Loucy (cell line): ENCODE results near the gene CHST1.

ENCODE experiments used
- H2AFZ ChIP-seq: fragments of 200-600 bp; sonication (generic); 2 replicates; pipeline ENCODE4 v1.6.0; 2016; ENCODE audit warnings: antibody characterized with exemption, mild to moderate bottlenecking, low read length, moderate library complexity
- H3F3A ChIP-seq: fragments of 200-600 bp; 2 replicates; pipeline ENCODE4 v1.6.0; 2016; ENCODE audit warnings: antibody characterized with exemption, low read depth, mild to moderate bottlenecking
- H3K27me3 ChIP-seq: fragments of 200-600 bp; sonication (generic); 2 replicates; pipeline ENCODE4 v1.6.1; 2014; ENCODE audit warnings: low read length, mild to moderate bottlenecking; ENCODE audit not compliant: insufficient read depth, poor library complexity, severe bottlenecking
- H3K36me3 ChIP-seq: fragments of 200-600 bp; sonication (generic); 2 replicates; pipeline ENCODE4 v1.6.1; 2016; ENCODE audit warnings: low read length; ENCODE audit not compliant: insufficient read depth
- H3K4me1 ChIP-seq: fragments of 200-600 bp; sonication (generic); 2 replicates; pipeline ENCODE4 v1.5.1; 2014; ENCODE audit warnings: low read length, mild to moderate bottlenecking; ENCODE audit not compliant: insufficient read depth, poor library complexity, severe bottlenecking
- H3K4me2 ChIP-seq: fragments of 200-600 bp; sonication (generic); 2 replicates; pipeline ENCODE4 v1.6.0; 2014; ENCODE audit warnings: antibody characterized with exemption, low read length, low read depth, mild to moderate bottlenecking; ENCODE audit not compliant: poor library complexity, severe bottlenecking
- H3K4me3 ChIP-seq: fragments of 200-600 bp; sonication (generic); 2 replicates; pipeline ENCODE4 v1.5.1; 2014; ENCODE audit warnings: low read length, mild to moderate bottlenecking, mixed read lengths; ENCODE audit not compliant: poor library complexity, severe bottlenecking
- H3K79me2 ChIP-seq: fragments of 200-600 bp; sonication (generic); 2 replicates; pipeline ENCODE4 v1.6.1; 2014; ENCODE audit warnings: low read length; ENCODE audit not compliant: insufficient read depth
- H3K9ac ChIP-seq: fragments of 200-600 bp; sonication (generic); 2 replicates; pipeline ENCODE4 v1.6.0; 2014; ENCODE audit warnings: mild to moderate bottlenecking, low read depth, low read length, moderate library complexity; ENCODE audit not compliant: poor library complexity, severe bottlenecking
- H3K9me2 ChIP-seq: fragments of 200-600 bp; sonication (generic); replicated peaks from 2 replicates; pipeline ENCODE4 v1.6.1; 2016; ENCODE audit warnings: low read depth, low read length, mixed read lengths
- H3K9me3 ChIP-seq: fragments of 200-600 bp; sonication (generic); 2 replicates; pipeline ENCODE4 v1.6.1; 2014; ENCODE audit warnings: mild to moderate bottlenecking, antibody characterized with exemption, low read length, low read depth; ENCODE audit not compliant: insufficient read depth
- H4K20me1 ChIP-seq: fragments of 200-600 bp; sonication (generic); 2 replicates; pipeline ENCODE4 v1.6.0; 2014; ENCODE audit warnings: antibody characterized with exemption, low read length, mild to moderate bottlenecking; ENCODE audit not compliant: insufficient read depth, poor library complexity, severe bottlenecking
- EZH2phosphoT487 ChIP-seq: fragments of 200-600 bp; IDR thresholded peaks from 2 replicates; pipeline ENCODE4 v1.6.1; 2018; ENCODE audit warnings: antibody characterized with exemption, mild to moderate bottlenecking, moderate library complexity, borderline replicate concordance
- TF ChIP-seq, protein P1 (sequence below): fragments of 200-600 bp; sonication (generic); conservative IDR thresholded peaks from 2 replicates; pipeline ENCODE4 v1.5.1; 2014; ENCODE audit warnings: mild to moderate bottlenecking, antibody characterized with exemption, low read length

The CHST1 gene

DNA sequence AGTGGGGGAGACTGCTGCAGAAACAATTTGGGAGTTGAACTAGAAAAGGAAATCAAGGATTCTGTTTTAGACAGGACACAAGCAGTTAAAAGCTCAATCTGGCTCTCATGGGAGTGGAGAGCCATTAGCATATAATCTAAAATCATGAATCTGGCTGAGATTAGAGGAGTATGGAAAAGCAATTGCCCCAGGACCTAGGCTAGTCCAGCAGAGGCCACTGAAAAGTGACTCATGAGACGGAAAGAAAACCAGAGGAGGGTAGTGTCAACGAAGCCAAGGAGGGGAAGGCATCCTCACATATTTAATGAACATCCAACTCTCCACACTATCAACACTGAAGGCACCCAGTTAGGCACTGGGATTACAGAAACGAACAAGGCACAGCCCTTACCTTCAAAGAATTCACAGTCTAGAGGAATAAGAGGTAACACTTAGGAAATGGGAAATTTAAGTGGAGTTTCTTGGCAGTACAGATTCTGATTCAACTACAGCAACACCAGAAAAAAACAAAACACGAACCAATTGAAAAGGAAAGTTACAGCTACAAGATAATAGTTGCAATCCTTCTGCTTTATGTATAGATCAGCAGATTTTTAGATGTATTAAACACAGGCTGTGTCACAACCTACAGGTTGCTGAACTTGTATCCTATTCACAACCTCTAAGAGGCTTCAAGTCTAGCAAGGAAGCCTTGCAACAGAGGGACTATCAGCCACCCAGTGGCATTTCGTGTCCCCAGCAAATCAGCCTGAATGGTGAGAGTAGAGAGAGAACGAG is 43.7 kb upstream of the CHST1 start:
- H2AFZ ChIP-seq: no peak overlapping the region
- H3K9me2 ChIP-seq: no peaks in the 10 kb centered on the region
- no peak overlapping the region for H3K4me3 ChIP-seq
- TF ChIP-seq EZH2phosphoT487: no peak
- TF ChIP-seq, protein P1, sequence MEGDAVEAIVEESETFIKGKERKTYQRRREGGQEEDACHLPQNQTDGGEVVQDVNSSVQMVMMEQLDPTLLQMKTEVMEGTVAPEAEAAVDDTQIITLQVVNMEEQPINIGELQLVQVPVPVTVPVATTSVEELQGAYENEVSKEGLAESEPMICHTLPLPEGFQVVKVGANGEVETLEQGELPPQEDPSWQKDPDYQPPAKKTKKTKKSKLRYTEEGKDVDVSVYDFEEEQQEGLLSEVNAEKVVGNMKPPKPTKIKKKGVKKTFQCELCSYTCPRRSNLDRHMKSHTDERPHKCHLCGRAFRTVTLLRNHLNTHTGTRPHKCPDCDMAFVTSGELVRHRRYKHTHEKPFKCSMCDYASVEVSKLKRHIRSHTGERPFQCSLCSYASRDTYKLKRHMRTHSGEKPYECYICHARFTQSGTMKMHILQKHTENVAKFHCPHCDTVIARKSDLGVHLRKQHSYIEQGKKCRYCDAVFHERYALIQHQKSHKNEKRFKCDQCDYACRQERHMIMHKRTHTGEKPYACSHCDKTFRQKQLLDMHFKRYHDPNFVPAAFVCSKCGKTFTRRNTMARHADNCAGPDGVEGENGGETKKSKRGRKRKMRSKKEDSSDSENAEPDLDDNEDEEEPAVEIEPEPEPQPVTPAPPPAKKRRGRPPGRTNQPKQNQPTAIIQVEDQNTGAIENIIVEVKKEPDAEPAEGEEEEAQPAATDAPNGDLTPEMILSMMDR: no peak
- H3K4me1 ChIP-seq: no peaks in the 10 kb centered on the region
- H3K36me3 ChIP-seq: no peaks in the 10 kb centered on the region
- H3K27me3 ChIP-seq: no peaks in the 10 kb centered on the region
- no peaks in the 10 kb centered on the region for H3K79me2 ChIP-seq
- H3F3A ChIP-seq: no peaks in the 10 kb centered on the region
- H3K9me3 ChIP-seq: no peaks in the 10 kb centered on the region
- H3K9ac ChIP-seq: no peak overlapping the region
- H4K20me1 ChIP-seq: no peaks in the 10 kb centered on the region
- no peak overlapping the region for H3K4me2 ChIP-seq

GRCh38 chr11:45704635-45705034 is 39.2 kb upstream of the CHST1 start:
- no peaks in the 10 kb centered on the region for H3F3A ChIP-seq
- H3K36me3 ChIP-seq: no peaks in the 10 kb centered on the region
- no peaks in the 10 kb centered on the region for H3K79me2 ChIP-seq
- H3K4me3 ChIP-seq: no peak overlapping the region
- no peaks in the 10 kb centered on the region for H4K20me1 ChIP-seq
- H3K4me1 ChIP-seq: no peaks in the 10 kb centered on the region
- H3K9ac ChIP-seq: no peak overlapping the region
- no peak overlapping the region for H3K4me2 ChIP-seq
- TF ChIP-seq EZH2phosphoT487: no peak
- TF ChIP-seq, protein P1: no peak
- no peaks in the 10 kb centered on the region for H3K27me3 ChIP-seq
- no peaks in the 10 kb centered on the region for H3K9me3 ChIP-seq
- no peaks in the 10 kb centered on the region for H3K9me2 ChIP-seq
- no peak overlapping the region for H2AFZ ChIP-seq

GRCh38 chr11:45704133-45704532 is 38.7 kb upstream of the CHST1 start:
- Histone ChIP-seq H2AFZ (no peak overlapping the region), H3F3A (no peaks in the 10 kb centered on the region), H3K36me3 (no peaks in the 10 kb centered on the region), H3K27me3 (no peaks in the 10 kb centered on the region), H3K9me2 (no peaks in the 10 kb centered on the region), H3K4me2 (no peak overlapping the region), H3K4me1 (no peaks in the 10 kb centered on the region), H3K9me3 (no peaks in the 10 kb centered on the region), H3K4me3 (no peak overlapping the region), H3K79me2 (no peaks in the 10 kb centered on the region), H4K20me1 (no peaks in the 10 kb centered on the region), H3K9ac (no peak overlapping the region)
- no peak for TF ChIP-seq EZH2phosphoT487
- TF ChIP-seq, protein P1: no peak
